ENCODE results near the gene SHD.
"Not testable (repeated sequence)": the region's sequence is repeated elsewhere in the genome, so short reads cannot be mapped to it uniquely, and the experiment has no call there.

DNA sequence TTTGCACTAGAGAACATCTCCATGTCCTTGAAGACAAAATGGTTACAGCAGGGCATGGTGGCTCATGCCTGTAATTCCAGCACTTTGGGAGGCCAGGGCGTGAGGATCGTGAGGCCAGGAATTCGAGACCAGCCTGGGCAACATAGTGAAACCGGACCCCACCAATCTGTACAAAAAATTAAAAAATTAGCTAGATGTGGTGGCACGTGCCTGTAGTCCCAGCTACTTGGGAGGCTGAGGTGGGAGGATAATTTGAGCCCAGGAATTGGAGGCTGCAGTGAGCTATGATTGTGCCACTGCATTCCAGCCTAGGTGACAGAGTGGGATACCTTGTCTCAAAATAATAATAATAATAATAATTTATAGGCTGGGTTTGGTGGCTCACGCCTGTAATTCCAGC lies 48.8 kb upstream of the SHD start:
- TF ChIP-seq, protein P1, sequence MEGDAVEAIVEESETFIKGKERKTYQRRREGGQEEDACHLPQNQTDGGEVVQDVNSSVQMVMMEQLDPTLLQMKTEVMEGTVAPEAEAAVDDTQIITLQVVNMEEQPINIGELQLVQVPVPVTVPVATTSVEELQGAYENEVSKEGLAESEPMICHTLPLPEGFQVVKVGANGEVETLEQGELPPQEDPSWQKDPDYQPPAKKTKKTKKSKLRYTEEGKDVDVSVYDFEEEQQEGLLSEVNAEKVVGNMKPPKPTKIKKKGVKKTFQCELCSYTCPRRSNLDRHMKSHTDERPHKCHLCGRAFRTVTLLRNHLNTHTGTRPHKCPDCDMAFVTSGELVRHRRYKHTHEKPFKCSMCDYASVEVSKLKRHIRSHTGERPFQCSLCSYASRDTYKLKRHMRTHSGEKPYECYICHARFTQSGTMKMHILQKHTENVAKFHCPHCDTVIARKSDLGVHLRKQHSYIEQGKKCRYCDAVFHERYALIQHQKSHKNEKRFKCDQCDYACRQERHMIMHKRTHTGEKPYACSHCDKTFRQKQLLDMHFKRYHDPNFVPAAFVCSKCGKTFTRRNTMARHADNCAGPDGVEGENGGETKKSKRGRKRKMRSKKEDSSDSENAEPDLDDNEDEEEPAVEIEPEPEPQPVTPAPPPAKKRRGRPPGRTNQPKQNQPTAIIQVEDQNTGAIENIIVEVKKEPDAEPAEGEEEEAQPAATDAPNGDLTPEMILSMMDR (conservative IDR thresholded peaks at IDR 0.05; ENCODE audit: low read depth in 2 of 2) = not testable (repeated sequence)
- not testable (repeated sequence) for TF ChIP-seq POLR2AphosphoS5 (IDR thresholded peaks at IDR 0.05; ENCODE audit: low read depth); NANOG (IDR thresholded peaks at IDR 0.05; ENCODE audit: borderline replicate concordance); EZH2 (IDR thresholded peaks at IDR 0.05; ENCODE audit: low read depth, unreplicated experiment); CREB1 (CRISPR knock-in tag; IDR thresholded peaks at IDR 0.05; ENCODE audit: low read depth); REST (IDR thresholded peaks at IDR 0.05; ENCODE audit: unreplicated experiment)

All from GM23338 (cell line).